Naive thymus-derived CD8-positive, alpha-beta T cell (primary cell): ENCODE measurements around the gene CPLX1. TPM values are rescaled to one million over a fixed set of nuclear protein-coding genes. Genes with fewer than 3 reads are reported as not detected.
"Not testable (repeated sequence)": the region's sequence is repeated elsewhere in the genome, so short reads cannot be mapped to it uniquely, and the experiment has no call there.

Source experiments
- ATAC-seq, 2 donors: fragments of 150-1000 bp; cut with Tn5 transposase in 1 of 2; sonication (Bioruptor Pico), chemical (Tn5 transposase) in 1 of 2; 1 replicate in 1 of 2; 2 replicates in 1 of 2; pipeline ENCODE4 v1.10.0; 2021; ENCODE audit warnings: mild to moderate bottlenecking in 2 of 2, moderate library complexity in 2 of 2
- POLR2A ChIA-PET: fragments of 350-600 bp; sonication (Branson Sonifier 250); formaldehyde crosslinking; loops from one replicate; lab custom pipeline; 2021; ENCODE audit warnings: antibody characterized with exemption; lab: Charles Lee
- DNase-seq, 10 donors: peaks; one replicate each; pipeline versions ENCODE4 v3.0.0 to v3.0.0-alpha.2; 2020 to 2022
- H3K27ac Mint-ChIP-seq, 10 donors: one replicate each; pipeline ENCODE4 v1.8.0; 2020 to 2022; ENCODE audit warnings: mild to moderate bottlenecking in 10 of 10, mixed read lengths in 10 of 10, moderate library complexity in 4 of 10, inconsistent platforms in 1 of 10
- H3K27me3 Mint-ChIP-seq, 5 donors: one replicate each; pipeline ENCODE4 v1.8.0; 2021 to 2022; ENCODE audit warnings: mixed read lengths in 5 of 5
- H3K36me3 Mint-ChIP-seq, 3 donors: one replicate each; pipeline ENCODE4 v1.8.0; 2020 to 2022; ENCODE audit warnings: mixed read lengths in 3 of 3, mild to moderate bottlenecking in 2 of 3, inconsistent platforms in 1 of 3
- H3K4me1 Mint-ChIP-seq, 4 donors: one replicate each; pipeline ENCODE4 v1.8.0; 2021 to 2022; ENCODE audit warnings: mixed read lengths in 4 of 4
- H3K4me3 Mint-ChIP-seq, 10 donors: one replicate each; pipeline ENCODE4 v1.8.0; 2020 to 2022; ENCODE audit warnings: mild to moderate bottlenecking in 10 of 10, mixed read lengths in 10 of 10, moderate library complexity in 6 of 10, inconsistent platforms in 1 of 10
- H3K9me3 Mint-ChIP-seq, 9 donors: one replicate each; pipeline ENCODE4 v1.8.0; 2020 to 2022; ENCODE audit warnings: mixed read lengths in 9 of 9, mild to moderate bottlenecking in 3 of 9, inconsistent platforms in 1 of 9, moderate library complexity in 1 of 9
- polyA plus RNA-seq, 3 donors: library from polyadenylated mRNA; unstranded; fragments of 300-500 nt; fragmentation: Illumina TruSeq; gene quantifications; one replicate each; pipeline ENCODE4 v1.2.3, GENCODE V29; 2021
- total RNA-seq, 8 experiments: library from RNA in 2 of 8; stranded (reverse) in 2 of 8; gene quantifications; one replicate each; pipeline ENCODE4 v1.2.3 and lab custom pipeline; 2021 to 2026

Gene CPLX1
- total and polyA plus RNA-seq, 5 experiments from 2014 or later, result 0.29 TPM; not detected in 4

DNA sequence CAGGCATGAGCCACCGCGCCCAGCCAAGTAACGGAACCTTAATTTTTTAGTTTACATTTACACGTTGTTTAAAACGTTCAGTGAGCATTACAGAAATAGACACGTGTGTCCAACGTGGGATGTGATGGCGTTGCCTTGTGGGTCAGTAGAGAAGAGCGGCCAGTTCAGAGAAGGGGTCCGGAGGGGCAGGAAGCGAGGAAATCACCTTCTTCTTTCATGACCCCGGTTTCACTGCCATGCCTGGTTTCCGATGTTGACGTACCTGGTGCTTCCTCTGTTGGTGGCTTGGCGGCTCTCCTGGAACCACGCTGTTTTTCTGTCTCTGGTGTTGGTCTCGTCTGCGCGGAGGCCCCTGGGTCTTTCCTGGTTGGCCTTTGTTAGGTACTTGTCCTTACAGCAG lies 77.5 kb downstream of the CPLX1 start:
- Mint-ChIP-seq H3K4me3 (no peak overlapping the region), H3K27me3 (no peaks in the 10 kb centered on the region), H3K4me1 (peaks cover 0 to 5% (median 1%) of the 10 kb centered on the region in 4 donors), H3K27ac (peak overlapping the region in 1 of 10 donors; percentile 51), H3K9me3 (no peaks in the 10 kb centered on the region), H3K36me3 (peaks cover 0 to 30% (median 4%) of the 10 kb centered on the region in 3 donors)
- DNase-seq (no peak), ATAC-seq (no peak)
- POLR2A ChIA-PET, result no interaction called here

DNA sequence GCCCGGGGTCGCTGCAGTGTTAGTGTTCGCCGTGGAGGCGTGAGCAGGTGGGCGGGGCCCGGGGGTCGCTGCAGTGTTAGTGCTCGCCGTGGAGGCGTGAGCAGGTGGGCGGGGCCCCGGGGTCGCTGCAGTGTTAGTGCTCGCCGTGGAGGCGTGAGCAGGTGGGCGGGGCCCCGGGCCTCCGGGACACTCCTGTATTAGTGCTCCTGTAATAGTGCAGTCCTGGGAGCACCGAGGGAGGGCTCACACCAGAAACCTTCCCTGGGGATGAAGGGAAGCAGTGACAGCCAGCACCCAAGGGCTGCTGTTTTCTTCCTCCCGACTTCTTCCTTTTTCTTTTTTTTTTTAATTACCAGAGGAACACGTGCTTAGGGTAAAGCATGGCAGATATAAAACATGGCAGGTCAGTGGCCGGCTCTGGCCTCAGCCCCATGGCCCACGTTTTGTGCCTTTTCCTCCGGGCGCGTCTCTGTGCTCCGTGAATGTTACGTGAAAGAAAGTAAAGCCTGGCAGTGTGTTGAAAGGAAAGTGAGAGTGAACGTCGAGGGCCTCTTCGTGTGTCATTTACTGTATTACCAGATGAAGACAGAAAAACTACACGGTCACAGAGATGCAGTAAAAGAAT lies 78.3 kb downstream of the CPLX1 start:
- DNase-seq (no peak), ATAC-seq (no peak)
- H3K4me1 Mint-ChIP-seq, result peaks cover 0 to 7% (median 2%) of the 10 kb centered on the region in 4 donors
- POLR2A ChIA-PET, result no interaction called here
- H3K27me3 Mint-ChIP-seq, result no peaks in the 10 kb centered on the region
- H3K9me3 Mint-ChIP-seq, result no peaks in the 10 kb centered on the region
- H3K36me3 Mint-ChIP-seq, result peaks cover 0 to 31% (median 4%) of the 10 kb centered on the region in 3 donors
- H3K27ac Mint-ChIP-seq, result peak overlapping the region in 4 of 10 donors; percentile 33 to 76 (median 56)
- no peak overlapping the region for H3K4me3 Mint-ChIP-seq

DNA sequence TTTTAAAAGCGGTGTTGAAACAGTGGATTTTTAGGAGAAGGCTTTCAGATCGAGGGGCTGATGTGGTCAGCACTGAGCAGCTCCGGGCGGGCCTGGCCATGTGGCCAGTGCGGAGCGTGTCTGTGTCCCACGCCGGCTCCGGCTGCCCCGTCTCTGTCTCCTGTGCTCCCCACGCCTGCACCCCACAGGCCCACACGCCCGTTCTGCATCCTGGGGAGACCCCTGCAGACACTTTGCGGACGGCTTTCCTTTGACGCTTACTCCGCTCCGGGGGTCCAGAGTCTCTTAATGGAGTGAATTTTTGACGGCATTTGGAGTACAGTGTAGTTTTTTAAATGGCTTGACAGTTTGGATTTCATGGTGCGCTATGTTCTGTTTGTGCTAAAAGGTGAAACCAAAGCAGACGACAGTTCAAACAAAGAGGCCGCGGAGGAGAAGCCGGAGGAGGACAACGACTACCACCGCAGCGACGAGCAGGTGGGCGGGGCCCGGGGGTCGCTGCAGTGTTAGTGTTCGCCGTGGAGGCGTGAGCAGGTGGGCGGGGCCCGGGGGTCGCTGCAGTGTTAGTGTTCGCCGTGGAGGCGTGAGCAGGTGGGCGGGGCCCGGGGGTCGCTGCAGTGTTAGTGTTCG lies 81.6 kb downstream of the CPLX1 start:
- Mint-ChIP-seq H3K4me1 (peaks cover 0 to 8% (median 3%) of the 10 kb centered on the region in 4 donors), H3K27me3 (no peaks in the 10 kb centered on the region), H3K9me3 (no peaks in the 10 kb centered on the region), H3K27ac (peak overlapping the region in 1 of 10 donors; percentile 21), H3K36me3 (peaks cover 0 to 21% (median 4%) of the 10 kb centered on the region in 3 donors), H3K4me3 (no peak overlapping the region)
- DNase-seq (no peak), ATAC-seq (no peak)
- POLR2A ChIA-PET, result no interaction called here

DNA sequence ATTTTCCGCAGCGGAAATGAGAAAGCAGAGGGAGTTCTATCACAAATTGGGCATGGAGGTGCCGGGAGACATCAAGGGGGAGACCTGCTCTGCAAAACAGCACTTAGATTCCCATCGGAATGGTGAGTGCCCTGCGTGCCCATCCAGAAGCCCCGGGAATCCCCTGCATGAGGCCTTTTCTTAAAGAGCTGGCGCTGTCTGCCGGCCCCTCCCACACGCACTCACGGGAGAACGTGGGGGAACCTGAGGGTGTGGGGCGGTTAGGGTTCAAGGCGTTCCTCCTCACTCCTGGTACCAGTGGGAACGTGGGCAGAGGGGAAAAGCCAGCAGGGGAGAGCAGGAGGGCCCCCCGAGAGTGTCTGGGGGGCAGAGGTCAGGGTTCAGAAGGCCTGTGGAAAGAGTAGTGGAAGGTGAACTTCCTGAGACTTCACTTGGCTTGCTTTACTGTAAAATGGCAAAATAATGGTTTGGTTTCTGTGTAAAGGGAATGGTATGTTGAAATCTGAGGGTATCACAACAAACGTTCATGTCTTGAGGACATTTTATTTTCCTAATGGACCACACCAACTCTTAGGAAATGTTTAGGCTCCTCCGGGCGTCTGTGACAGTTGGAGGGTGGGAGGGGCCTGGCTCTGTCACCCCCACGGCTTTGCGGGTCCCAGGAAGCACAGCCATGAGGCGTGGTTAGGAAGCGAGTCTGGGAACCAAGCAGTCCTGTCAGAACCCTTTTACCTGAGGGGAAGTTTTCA lies 82.3 kb downstream of the CPLX1 start:
- peak overlapping the region in 3 of 10 donors; percentile 12 to 68 (median 35) for H3K27ac Mint-ChIP-seq
- H3K36me3 Mint-ChIP-seq, result peaks cover 0 to 17% (median 4%) of the 10 kb centered on the region in 3 donors
- H3K4me1 Mint-ChIP-seq, result peaks cover 0 to 7% (median 3%) of the 10 kb centered on the region in 4 donors
- no peak for DNase-seq
- no peaks in the 10 kb centered on the region for H3K9me3 Mint-ChIP-seq
- H3K4me3 Mint-ChIP-seq, result no peak overlapping the region
- POLR2A ChIA-PET, result no interaction called here
- no peak for ATAC-seq
- H3K27me3 Mint-ChIP-seq, result no peaks in the 10 kb centered on the region

DNA sequence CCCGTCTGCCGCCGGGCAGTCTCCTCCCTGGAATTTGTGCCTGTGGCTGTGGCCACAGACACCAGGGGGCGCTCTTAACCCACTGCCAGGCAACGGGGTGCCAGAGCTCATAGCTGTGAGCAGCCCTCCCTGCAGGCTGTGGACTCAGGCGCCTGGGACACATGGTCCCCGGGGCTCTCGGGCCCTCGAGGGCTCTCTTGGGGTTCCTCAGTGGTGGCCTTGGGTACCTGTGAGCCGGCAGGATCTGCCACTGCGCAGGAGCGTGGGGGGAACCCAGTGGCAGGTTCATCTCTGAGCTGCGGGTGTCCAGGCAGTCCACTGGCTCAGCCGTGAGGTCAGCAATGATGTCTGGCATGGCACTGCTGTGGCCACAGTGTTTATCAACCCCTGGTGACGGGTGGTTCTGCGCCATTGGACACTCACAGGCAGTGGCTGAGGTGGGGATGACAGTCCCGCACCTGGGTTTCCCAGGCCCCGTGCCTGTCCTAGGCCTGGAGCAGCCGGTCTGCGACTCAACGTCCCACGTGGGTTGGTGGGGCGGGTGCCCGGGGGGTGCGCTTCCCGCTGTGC lies 83.1 kb downstream of the CPLX1 start:
- ATAC-seq (peak; percentile 87 to 96), DNase-seq (peak; percentile 51 to 87 (median 75))
- H3K4me1 Mint-ChIP-seq, result peaks cover 0 to 6% (median 3%) of the 10 kb centered on the region in 4 donors
- no peaks in the 10 kb centered on the region for H3K9me3 Mint-ChIP-seq
- H3K27ac Mint-ChIP-seq, result peak overlapping the region in 2 of 10 donors; percentile 59 to 75
- H3K27me3 Mint-ChIP-seq, result no peaks in the 10 kb centered on the region
- no peak overlapping the region for H3K4me3 Mint-ChIP-seq
- peaks cover 0 to 15% (median 3%) of the 10 kb centered on the region in 3 donors for H3K36me3 Mint-ChIP-seq
- POLR2A ChIA-PET, result interaction anchor here (1.8 kb wide), 1 partner anchor 245 kb away, joined by 9 read pairs; the partner anchor contains the start of gene IDUA

DNA sequence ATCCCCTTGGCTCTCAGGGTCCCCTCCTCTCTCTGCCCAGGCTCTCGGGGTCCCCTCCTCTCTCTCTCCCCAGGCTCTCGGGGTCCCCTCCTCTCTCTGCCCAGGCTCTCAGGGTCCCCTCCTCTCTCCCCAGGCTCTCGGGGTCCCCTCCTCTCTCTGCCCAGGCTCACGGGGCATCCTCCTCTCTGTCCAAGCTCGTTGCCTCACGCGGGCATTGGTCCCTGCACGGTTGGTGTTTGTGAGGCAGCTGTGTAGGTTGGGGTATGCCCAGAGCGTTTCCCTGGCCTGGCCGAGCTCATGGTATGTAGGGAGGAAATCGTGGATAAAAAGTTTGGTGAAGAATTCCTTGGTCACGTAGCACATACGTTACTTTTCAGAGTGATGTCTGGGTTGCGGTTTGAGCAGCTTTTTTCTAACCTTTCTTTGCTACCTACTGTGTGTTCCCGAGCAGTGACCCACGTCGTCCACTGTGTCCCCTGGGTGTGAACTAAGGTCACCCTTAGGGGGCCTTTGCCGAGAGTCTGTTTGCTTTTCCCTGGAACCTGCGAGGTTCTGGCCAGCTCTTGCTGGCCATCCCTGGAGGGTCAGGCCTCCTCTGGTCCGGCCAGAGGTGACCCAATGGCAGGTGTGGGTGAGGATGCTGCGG lies 83.7 kb downstream of the CPLX1 start:
- peak overlapping the region in 2 of 10 donors; percentile 52 to 75 for H3K27ac Mint-ChIP-seq
- H3K4me3 Mint-ChIP-seq, result no peak overlapping the region
- H3K36me3 Mint-ChIP-seq, result peaks cover 0 to 18% (median 6%) of the 10 kb centered on the region in 3 donors
- POLR2A ChIA-PET, result interaction anchor here (1.8 kb wide), 1 partner anchor 245 kb away, joined by 9 read pairs; the partner anchor contains the start of gene IDUA
- H3K27me3 Mint-ChIP-seq, result no peaks in the 10 kb centered on the region
- DNase-seq (no peak), ATAC-seq (peak in 1 of 2 donors; percentile 12)
- H3K9me3 Mint-ChIP-seq, result no peaks in the 10 kb centered on the region
- peaks cover 0 to 5% (median 2%) of the 10 kb centered on the region in 4 donors for H3K4me1 Mint-ChIP-seq

DNA sequence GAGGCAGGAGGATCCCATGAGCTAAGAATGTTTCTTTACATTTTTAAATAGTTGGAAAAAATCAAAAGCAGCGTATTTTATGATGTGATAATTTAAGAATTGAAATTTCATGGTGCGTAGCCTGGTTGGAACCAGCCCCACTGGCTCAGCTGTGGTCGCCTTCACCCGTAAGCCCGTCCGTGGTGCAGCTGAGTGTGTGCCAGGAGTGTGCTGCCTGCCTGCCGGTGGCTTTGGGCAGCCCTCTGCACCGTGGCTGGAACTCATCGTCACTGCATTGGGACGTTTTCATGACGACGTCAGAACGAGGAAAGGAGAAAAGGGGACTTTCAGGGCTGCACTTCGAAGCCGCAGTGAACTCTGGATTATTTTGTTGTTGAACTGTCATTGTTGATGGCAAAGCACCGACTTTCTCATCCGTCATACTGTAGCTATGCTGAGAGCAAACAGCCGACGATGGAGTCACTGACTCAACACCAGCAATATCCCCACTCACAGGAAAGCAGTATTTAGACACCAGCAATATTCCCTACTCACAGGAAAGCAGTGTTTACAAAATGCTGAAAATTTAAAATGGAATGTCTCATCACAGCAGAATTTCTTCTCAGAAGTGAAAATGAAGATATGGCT lies 85.2 kb downstream of the CPLX1 start:
- Mint-ChIP-seq H3K36me3 (peaks cover 0 to 21% (median 6%) of the 10 kb centered on the region in 3 donors), H3K27ac (peak overlapping the region in 1 of 10 donors; percentile 9), H3K27me3 (no peaks in the 10 kb centered on the region), H3K9me3 (no peaks in the 10 kb centered on the region), H3K4me1 (peaks cover 0 to 5% (median 2%) of the 10 kb centered on the region in 4 donors), H3K4me3 (no peak overlapping the region)
- POLR2A ChIA-PET, result no interaction called here
- DNase-seq (no peak), ATAC-seq (no peak)

DNA sequence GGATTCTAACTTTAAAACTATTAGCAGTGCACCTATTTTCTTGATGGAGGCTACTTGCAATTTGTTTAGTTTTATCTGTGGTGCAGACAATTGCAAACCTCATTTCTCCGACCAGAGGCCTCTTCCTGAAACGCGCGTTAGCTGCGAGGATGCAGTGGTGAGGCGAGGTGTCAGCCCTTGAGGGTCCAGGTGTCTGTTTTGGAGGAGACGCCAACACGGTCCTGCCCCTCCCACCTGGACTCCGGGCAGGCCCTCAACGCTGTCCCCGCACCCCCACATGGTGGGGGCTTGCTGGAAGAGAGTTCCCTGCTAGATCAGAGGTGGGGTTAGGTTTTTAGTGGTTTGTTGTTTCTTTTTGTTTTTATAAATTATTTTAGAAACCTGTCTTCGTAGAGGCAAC lies 85.9 kb downstream of the CPLX1 start:
- no peak for DNase-seq
- no peak overlapping the region for H3K4me3 Mint-ChIP-seq
- no peaks in the 10 kb centered on the region for H3K9me3 Mint-ChIP-seq
- H3K27me3 Mint-ChIP-seq, result no peaks in the 10 kb centered on the region
- no peak overlapping the region for H3K27ac Mint-ChIP-seq
- POLR2A ChIA-PET, result no interaction called here
- peaks cover 0 to 29% (median 6%) of the 10 kb centered on the region in 3 donors for H3K36me3 Mint-ChIP-seq
- peaks cover 0 to 5% (median 2%) of the 10 kb centered on the region in 4 donors for H3K4me1 Mint-ChIP-seq
- no peak for ATAC-seq

DNA sequence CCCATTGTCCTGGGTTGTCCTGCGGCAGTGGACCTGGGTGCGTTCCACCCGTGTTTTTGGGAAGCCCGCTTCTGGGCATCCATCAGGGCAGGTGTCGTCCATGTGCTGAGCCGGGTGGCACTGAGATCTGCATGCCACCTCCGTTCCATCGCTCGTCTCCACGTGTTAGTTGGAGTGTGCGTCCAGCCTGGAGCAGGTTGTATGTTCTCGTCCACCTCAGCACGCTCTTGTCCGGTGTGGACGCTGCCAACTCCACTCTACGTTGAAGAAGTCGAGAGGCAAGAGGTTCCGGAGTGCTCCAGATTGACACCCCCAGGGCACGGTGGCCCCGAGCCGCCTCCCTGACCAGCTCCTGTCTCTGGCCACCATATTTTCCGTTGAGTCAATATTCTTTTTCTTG lies 86.4 kb downstream of the CPLX1 start:
- H3K4me1 Mint-ChIP-seq, result peaks cover 0 to 5% (median 2%) of the 10 kb centered on the region in 4 donors
- DNase-seq (no peak), ATAC-seq (no peak)
- peaks cover 0 to 33% (median 7%) of the 10 kb centered on the region in 3 donors for H3K36me3 Mint-ChIP-seq
- H3K9me3 Mint-ChIP-seq, result no peaks in the 10 kb centered on the region
- no peaks in the 10 kb centered on the region for H3K27me3 Mint-ChIP-seq
- H3K4me3 Mint-ChIP-seq, result no peak overlapping the region
- POLR2A ChIA-PET, result no interaction called here
- no peak overlapping the region for H3K27ac Mint-ChIP-seq

DNA sequence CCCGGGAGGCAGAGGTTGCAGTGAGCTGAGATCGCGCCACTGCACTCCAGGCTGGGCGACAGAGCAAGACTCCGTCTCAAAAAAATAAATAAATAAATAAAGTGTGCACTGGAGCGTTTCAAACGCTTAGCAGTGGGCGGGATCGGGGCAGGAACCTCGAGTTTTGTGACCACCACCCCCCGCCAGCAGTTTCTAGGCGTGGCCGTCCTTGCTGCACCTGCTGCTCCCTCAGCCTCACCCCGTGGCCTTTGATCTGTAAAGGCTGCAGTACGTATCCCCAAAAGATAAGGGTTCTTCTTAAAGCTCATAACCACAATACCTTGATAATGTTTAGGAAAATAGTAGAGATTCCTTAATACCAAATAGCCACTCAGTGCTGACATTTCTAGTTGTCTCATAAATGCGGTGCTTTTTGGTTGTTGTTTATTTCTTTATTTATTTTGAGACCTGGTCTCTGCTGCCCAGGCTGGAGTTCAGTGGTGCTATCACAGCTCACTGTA lies 87.1 kb downstream of the CPLX1 start:
- DNase-seq, result no peak
- no peak overlapping the region for H3K27ac Mint-ChIP-seq
- POLR2A ChIA-PET, result interaction anchor here (0.6 kb wide), 1 partner anchor 198 kb away, joined by 3 read pairs; no protein-coding TSS in a partner anchor
- H3K4me3 Mint-ChIP-seq, result no peak overlapping the region
- H3K9me3 Mint-ChIP-seq, result no peaks in the 10 kb centered on the region
- H3K36me3 Mint-ChIP-seq, result peaks cover 0 to 41% (median 9%) of the 10 kb centered on the region in 3 donors
- peaks cover 0 to 5% (median 2%) of the 10 kb centered on the region in 4 donors for H3K4me1 Mint-ChIP-seq
- no peaks in the 10 kb centered on the region for H3K27me3 Mint-ChIP-seq
- ATAC-seq, result no peak

DNA sequence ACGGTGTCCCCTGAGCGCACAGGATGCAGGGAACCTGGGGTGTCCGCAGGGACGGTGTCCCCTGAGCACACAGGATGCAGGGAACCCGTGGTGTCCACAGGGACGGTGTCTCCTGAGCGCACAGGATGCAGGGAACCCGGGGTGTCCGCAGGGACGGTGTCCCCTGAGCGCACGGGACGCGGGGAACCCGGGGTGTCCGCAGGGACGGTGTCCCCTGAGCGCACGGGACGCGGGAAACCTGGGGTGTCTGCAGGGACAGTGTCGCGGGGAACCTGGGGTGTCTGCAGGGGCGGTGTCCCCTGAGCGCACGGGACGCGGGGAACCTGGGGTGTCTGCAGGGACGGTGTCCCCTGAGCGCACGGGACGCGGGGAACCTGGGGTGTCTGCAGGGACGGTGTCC lies 89.4 kb downstream of the CPLX1 start:
- POLR2A ChIA-PET, H3K9me3 Mint-ChIP-seq, H3K4me3 Mint-ChIP-seq, H3K4me1 Mint-ChIP-seq, DNase-seq, ATAC-seq, H3K27ac Mint-ChIP-seq, H3K27me3 Mint-ChIP-seq: not testable (repeated sequence)
- peaks cover 0 to 44% (median 14%) of the 10 kb centered on the region in 3 donors for H3K36me3 Mint-ChIP-seq
